ENCODE measurements around the gene CHRM5.

- TF ChIP-seq POLR2A (IDR thresholded peaks at IDR 0.05) (no peak), CTCF (IDR thresholded peaks at IDR 0.05) (no peak)
Measured at GRCh38 chr15:33955945-33956344, 12.4 kb upstream of the CHRM5 start.

Data from esophagus squamous epithelium (tissue), 4 donors.